ENCODE data around the gene PPIF. TPM values are rescaled to one million over a fixed set of nuclear protein-coding genes. Genes with fewer than 3 reads are reported as not detected.

Gene PPIF
- total RNA-seq, 1 donor from 2014 or later = 27.1 TPM

- Histone ChIP-seq H3K4me2 (no peak overlapping the region), H3K36me3 (no peaks in the 10 kb centered on the region), H3K9me3 (ENCODE audit: low read depth) (no peaks in the 10 kb centered on the region), H3K79me2 (ENCODE audit: low read depth) (no peaks in the 10 kb centered on the region), H3K27ac (no peak overlapping the region), H3K9ac (no peak overlapping the region), H3K27me3 (no peaks in the 10 kb centered on the region), H3K4me1 (peaks cover 9% of the 10 kb centered on the region), H3F3A (ENCODE audit: low read depth) (peaks cover 10% of the 10 kb centered on the region), H2AFZ (replicated peaks) (no peak overlapping the region), H4K20me1 (ENCODE audit: low read depth) (no peaks in the 10 kb centered on the region), H3K4me3 (no peak overlapping the region)
- H3K9me3 Mint-ChIP-seq = no peaks in the 10 kb centered on the region
- no peak overlapping the region for H3K4me3 Mint-ChIP-seq
- no peak overlapping the region for H3K27ac Mint-ChIP-seq
- H3K36me3 Mint-ChIP-seq = no peaks in the 10 kb centered on the region
- TF ChIP-seq EZH2phosphoT487 (IDR thresholded peaks at IDR 0.05) = no peak
- TF ChIP-seq EZH2 (IDR thresholded peaks at IDR 0.05) = no peak
- TF ChIP-seq, protein P1, sequence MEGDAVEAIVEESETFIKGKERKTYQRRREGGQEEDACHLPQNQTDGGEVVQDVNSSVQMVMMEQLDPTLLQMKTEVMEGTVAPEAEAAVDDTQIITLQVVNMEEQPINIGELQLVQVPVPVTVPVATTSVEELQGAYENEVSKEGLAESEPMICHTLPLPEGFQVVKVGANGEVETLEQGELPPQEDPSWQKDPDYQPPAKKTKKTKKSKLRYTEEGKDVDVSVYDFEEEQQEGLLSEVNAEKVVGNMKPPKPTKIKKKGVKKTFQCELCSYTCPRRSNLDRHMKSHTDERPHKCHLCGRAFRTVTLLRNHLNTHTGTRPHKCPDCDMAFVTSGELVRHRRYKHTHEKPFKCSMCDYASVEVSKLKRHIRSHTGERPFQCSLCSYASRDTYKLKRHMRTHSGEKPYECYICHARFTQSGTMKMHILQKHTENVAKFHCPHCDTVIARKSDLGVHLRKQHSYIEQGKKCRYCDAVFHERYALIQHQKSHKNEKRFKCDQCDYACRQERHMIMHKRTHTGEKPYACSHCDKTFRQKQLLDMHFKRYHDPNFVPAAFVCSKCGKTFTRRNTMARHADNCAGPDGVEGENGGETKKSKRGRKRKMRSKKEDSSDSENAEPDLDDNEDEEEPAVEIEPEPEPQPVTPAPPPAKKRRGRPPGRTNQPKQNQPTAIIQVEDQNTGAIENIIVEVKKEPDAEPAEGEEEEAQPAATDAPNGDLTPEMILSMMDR (IDR thresholded peaks at IDR 0.05) = no peak
- peaks cover 3% of the 10 kb centered on the region for H3K27me3 Mint-ChIP-seq (ENCODE audit: insufficient read depth, low read depth)
- peaks cover 6% of the 10 kb centered on the region for H3K4me1 Mint-ChIP-seq
- no peak for DNase-seq (ENCODE audit: low spot score)
Observed at GRCh38 chr10:79342295-79342761, 4.9 kb upstream of the PPIF start.

DNA sequence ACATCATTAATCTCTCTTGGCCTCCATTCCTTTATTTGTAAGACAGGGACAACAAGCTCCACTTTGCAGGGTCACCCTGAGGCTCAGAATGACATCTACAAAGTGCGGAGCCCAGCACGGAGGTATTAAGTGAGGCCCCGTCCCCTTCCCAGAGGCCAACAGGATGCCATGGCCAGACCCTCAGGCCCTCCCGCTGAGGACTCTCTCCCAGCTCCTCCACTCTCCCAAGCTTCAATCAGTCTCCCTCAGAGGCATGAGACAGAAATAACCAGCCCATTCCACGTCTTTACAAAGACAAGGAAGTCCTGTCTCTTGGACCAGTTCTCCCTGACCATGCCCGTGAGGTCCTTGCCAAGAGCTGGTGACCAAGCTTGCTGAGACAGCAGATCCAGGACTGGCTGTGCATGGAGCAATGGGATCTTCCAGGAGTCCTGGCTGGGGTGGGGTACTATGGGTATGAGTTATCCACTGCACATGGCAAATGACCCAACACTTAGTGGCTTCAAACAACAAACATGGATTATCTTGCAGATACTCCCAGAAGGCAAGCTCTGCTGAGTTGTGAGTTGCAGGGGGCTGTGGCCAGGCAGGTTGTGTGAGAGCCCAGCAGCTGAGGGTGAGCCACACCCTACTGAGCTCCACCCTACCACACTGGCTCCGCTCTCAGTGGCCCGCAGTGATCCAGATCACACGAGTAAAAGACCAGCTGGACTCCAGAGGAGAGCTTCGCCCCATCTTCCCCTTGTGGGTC lies 4.3 kb upstream of the PPIF start:
- H3K27ac ChIP-seq = no peak overlapping the region
- H3K79me2 ChIP-seq (ENCODE audit: low read depth) = no peaks in the 10 kb centered on the region
- peaks cover 11% of the 10 kb centered on the region for H3K4me1 ChIP-seq
- H3K9ac ChIP-seq = no peak overlapping the region
- H2AFZ ChIP-seq (replicated peaks) = no peak overlapping the region
- H4K20me1 ChIP-seq (ENCODE audit: low read depth) = no peaks in the 10 kb centered on the region
- H3F3A ChIP-seq (ENCODE audit: low read depth) = peaks cover 10% of the 10 kb centered on the region
- no peak for DNase-seq (ENCODE audit: low spot score)
- H3K4me2 ChIP-seq = no peak overlapping the region
- TF ChIP-seq EZH2 (IDR thresholded peaks at IDR 0.05) = no peak
- no peak for TF ChIP-seq EZH2phosphoT487 (IDR thresholded peaks at IDR 0.05)
- TF ChIP-seq, protein P1 (IDR thresholded peaks at IDR 0.05) = no peak
- H3K9me3 ChIP-seq (ENCODE audit: low read depth) = no peaks in the 10 kb centered on the region
- Mint-ChIP-seq H3K27ac (no peak overlapping the region), H3K9me3 (no peaks in the 10 kb centered on the region), H3K4me1 (peaks cover 6% of the 10 kb centered on the region), H3K36me3 (no peaks in the 10 kb centered on the region), H3K27me3 (ENCODE audit: insufficient read depth, low read depth) (peaks cover 3% of the 10 kb centered on the region), H3K4me3 (no peak overlapping the region)
- H3K36me3 ChIP-seq = no peaks in the 10 kb centered on the region
- no peaks in the 10 kb centered on the region for H3K27me3 ChIP-seq
- no peak overlapping the region for H3K4me3 ChIP-seq

- Mint-ChIP-seq H3K9me3 (no peaks in the 10 kb centered on the region), H3K27me3 (ENCODE audit: insufficient read depth, low read depth) (peaks cover 3% of the 10 kb centered on the region), H3K4me1 (peaks cover 14% of the 10 kb centered on the region), H3K4me3 (no peak overlapping the region), H3K36me3 (no peaks in the 10 kb centered on the region), H3K27ac (no peak overlapping the region)
- Histone ChIP-seq H3K9ac (no peak overlapping the region), H3K27me3 (no peaks in the 10 kb centered on the region), H3K9me3 (ENCODE audit: low read depth) (no peaks in the 10 kb centered on the region), H3K4me3 (no peak overlapping the region), H3K36me3 (no peaks in the 10 kb centered on the region), H3K4me2 (no peak overlapping the region), H3K4me1 (peaks cover 15% of the 10 kb centered on the region), H3F3A (ENCODE audit: low read depth) (peaks cover 10% of the 10 kb centered on the region), H4K20me1 (ENCODE audit: low read depth) (peaks cover 15% of the 10 kb centered on the region), H3K79me2 (ENCODE audit: low read depth) (no peaks in the 10 kb centered on the region), H3K27ac (no peak overlapping the region), H2AFZ (replicated peaks) (no peak overlapping the region)
- TF ChIP-seq, protein P1 (IDR thresholded peaks at IDR 0.05) = no peak
- TF ChIP-seq EZH2phosphoT487 (IDR thresholded peaks at IDR 0.05) (no peak), EZH2 (IDR thresholded peaks at IDR 0.05) (no peak)
- DNase-seq (ENCODE audit: low spot score) = no peak
Observed at GRCh38 chr10:79344502-79345195, 2.6 kb upstream of the PPIF start.

Measured in neural progenitor cell (in vitro differentiated cells).